Trophoblast cell (in vitro differentiated cells and primary cell): Measurements from ENCODE around the gene FRMD8.

ENCODE experiments used
- DNase-seq, 2 donors: peaks; one replicate each; pipeline ENCODE4 v3.0.0-alpha.2; 2016
- H2AFZ ChIP-seq: 2 replicates; pipeline ENCODE4 v1.6.1; 2013; ENCODE audit warnings: low read length, moderate library complexity, mild to moderate bottlenecking; ENCODE audit not compliant: insufficient read depth, poor library complexity
- H2AK5ac ChIP-seq: 2 replicates; pipeline ENCODE4 v1.6.1; 2013; ENCODE audit warnings: mild to moderate bottlenecking, low read length
- H2BK120ac ChIP-seq: 2 replicates; pipeline ENCODE4 v1.6.1; 2013; ENCODE audit warnings: low read length, mild to moderate bottlenecking, moderate library complexity; ENCODE audit not compliant: insufficient read depth, poor library complexity
- H2BK12ac ChIP-seq: 2 replicates; pipeline ENCODE4 v1.6.1; 2013; ENCODE audit warnings: mild to moderate bottlenecking, low read length, moderate library complexity
- H2BK5ac ChIP-seq: 2 replicates; pipeline ENCODE4 v1.6.1; 2013; ENCODE audit warnings: low read length, low read depth, moderate library complexity, mild to moderate bottlenecking; ENCODE audit not compliant: poor library complexity
- H3K14ac ChIP-seq: 2 replicates; pipeline ENCODE4 v1.6.1; 2013; ENCODE audit warnings: mild to moderate bottlenecking, low read length
- H3K18ac ChIP-seq: 2 replicates; pipeline ENCODE4 v1.6.1; 2013; ENCODE audit warnings: mild to moderate bottlenecking, low read length
- H3K23ac ChIP-seq: 2 replicates; pipeline ENCODE4 v1.6.1; 2013; ENCODE audit warnings: low read length
- H3K27ac ChIP-seq: 2 replicates; pipeline ENCODE4 v1.5.1; 2013; ENCODE audit warnings: low read depth, mild to moderate bottlenecking, inconsistent platforms, low read length, moderate library complexity
- H3K27me3 ChIP-seq: 2 replicates; pipeline ENCODE4 v1.6.1; 2013; ENCODE audit warnings: inconsistent platforms, mild to moderate bottlenecking, low read length, moderate library complexity; ENCODE audit not compliant: insufficient read depth
- H3K36me3 ChIP-seq, 2 experiments: 1 replicate in 1 of 2; 2 replicates in 1 of 2; pipeline ENCODE4 v1.6.1; 2013; ENCODE audit warnings: low read length in 2 of 2, mild to moderate bottlenecking in 2 of 2, moderate library complexity in 1 of 2; ENCODE audit not compliant: insufficient read depth in 2 of 2, control insufficient read depth in 1 of 2
- H3K4ac ChIP-seq: 2 replicates; pipeline ENCODE4 v1.6.1; 2013; ENCODE audit warnings: low read depth, mild to moderate bottlenecking, low read length, moderate library complexity
- H3K4me1 ChIP-seq, 2 experiments: 1 replicate in 1 of 2; 2 replicates in 1 of 2; pipeline ENCODE4 v1.6.1; 2013; ENCODE audit warnings: low read length in 2 of 2, mild to moderate bottlenecking in 2 of 2, moderate library complexity in 1 of 2; ENCODE audit not compliant: insufficient read depth in 2 of 2, control insufficient read depth in 1 of 2
- H3K4me2 ChIP-seq: 2 replicates; pipeline ENCODE4 v1.6.1; 2013; ENCODE audit warnings: inconsistent platforms, mild to moderate bottlenecking, low read length, moderate library complexity
- H3K4me3 ChIP-seq: 2 replicates; pipeline ENCODE4 v1.5.1; 2013; ENCODE audit warnings: mild to moderate bottlenecking, low read depth, low read length, inconsistent platforms
- H3K79me1 ChIP-seq: one replicate; pipeline ENCODE4 v1.6.1; 2013; ENCODE audit warnings: low read length
- H3K79me2 ChIP-seq: 2 replicates; pipeline ENCODE4 v1.6.1; 2013; ENCODE audit warnings: low read length, mild to moderate bottlenecking; ENCODE audit not compliant: control insufficient read depth, insufficient read depth, poor library complexity
- H3K9ac ChIP-seq: 2 replicates; pipeline ENCODE4 v1.6.1; 2013; ENCODE audit warnings: mild to moderate bottlenecking, low read length
- H3K9me3 ChIP-seq: 2 replicates; pipeline ENCODE4 v1.6.1; 2013; ENCODE audit warnings: low read depth, mild to moderate bottlenecking, control low read depth, inconsistent platforms, low read length; ENCODE audit not compliant: insufficient read depth
- H4K12ac ChIP-seq: 2 replicates; pipeline ENCODE4 v1.6.1; 2013; ENCODE audit warnings: low read depth, mild to moderate bottlenecking, low read length, moderate library complexity
- H4K8ac ChIP-seq: 2 replicates; pipeline ENCODE4 v1.6.1; 2013; ENCODE audit warnings: low read depth, mild to moderate bottlenecking, low read length, moderate library complexity
- H4K91ac ChIP-seq: one replicate; pipeline ENCODE4 v1.6.1; 2013; ENCODE audit warnings: low read depth, mild to moderate bottlenecking, low read length, moderate library complexity
- WGBS: extraction: QIAGEN DNeasy Blood & Tissue Kit; methylation state at CpG from one replicate; pipeline ENCODE4 v1.1.7; 2013; ENCODE audit warnings: missing lambda C conversion rate; ENCODE audit not compliant: insufficient read length, insufficient coverage; ENCODE audit errors: extremely low coverage; 5-methylcytosine and 5-hydroxymethylcytosine counted together

The FRMD8 gene

GRCh38 chr11:65388731-65389130 lies 2.3 kb downstream of the FRMD8 start:
- Histone ChIP-seq H3K27ac (no peak overlapping the region), H2BK5ac (no peak overlapping the region), H3K4me1 (peaks cover 48 to 55% of the 10 kb centered on the region in 2 experiments), H3K36me3 (peaks cover 26 to 27% of the 10 kb centered on the region in 2 experiments), H3K79me2 (peaks cover 8% of the 10 kb centered on the region), H4K91ac (no peak overlapping the region), H3K9ac (no peak overlapping the region), H4K12ac (no peak overlapping the region), H3K4me2 (peak overlapping the region; percentile 34), H2BK12ac (no peak overlapping the region), H3K79me1 (peaks cover 26% of the 10 kb centered on the region), H3K27me3 (no peaks in the 10 kb centered on the region), H4K8ac (no peak overlapping the region), H2AK5ac (no peak overlapping the region), H3K4ac (no peak overlapping the region), H3K14ac (no peak overlapping the region), H2AFZ (no peak overlapping the region), H3K18ac (no peak overlapping the region), H2BK120ac (no peak overlapping the region), H3K9me3 (no peaks in the 10 kb centered on the region), H3K4me3 (no peak overlapping the region), H3K23ac (no peak overlapping the region)
- no CpG with 5 or more reads among the region's 4 CpGs for WGBS
- DNase-seq, result no peak

GRCh38 chr11:65389294-65389980 lies 3.0 kb downstream of the FRMD8 start:
- H3K79me2 ChIP-seq, result peaks cover 8% of the 10 kb centered on the region
- H3K27ac ChIP-seq, result no peak overlapping the region
- H2AFZ ChIP-seq, result no peak overlapping the region
- no peak overlapping the region for H4K12ac ChIP-seq
- no peak overlapping the region for H3K14ac ChIP-seq
- H3K4me1 ChIP-seq, result peaks cover 42 to 50% of the 10 kb centered on the region in 2 experiments
- no peak overlapping the region for H4K91ac ChIP-seq
- no peak overlapping the region for H2BK12ac ChIP-seq
- H3K4ac ChIP-seq, result no peak overlapping the region
- no peak overlapping the region for H2BK5ac ChIP-seq
- no peak overlapping the region for H4K8ac ChIP-seq
- H2BK120ac ChIP-seq, result no peak overlapping the region
- H2AK5ac ChIP-seq, result no peak overlapping the region
- no peaks in the 10 kb centered on the region for H3K9me3 ChIP-seq
- H3K4me2 ChIP-seq, result no peak overlapping the region
- H3K9ac ChIP-seq, result no peak overlapping the region
- H3K36me3 ChIP-seq, result peaks cover 33 to 34% of the 10 kb centered on the region in 2 experiments
- H3K4me3 ChIP-seq, result no peak overlapping the region
- H3K79me1 ChIP-seq, result peaks cover 22% of the 10 kb centered on the region
- H3K23ac ChIP-seq, result no peak overlapping the region
- peak overlapping the region; percentile 15 for H3K18ac ChIP-seq
- no peak for DNase-seq
- no CpG with 5 or more reads among the region's 20 CpGs for WGBS
- no peaks in the 10 kb centered on the region for H3K27me3 ChIP-seq

GRCh38 chr11:65390099-65390941 lies 3.9 kb downstream of the FRMD8 start:
- H3K79me1 ChIP-seq, result peaks cover 14% of the 10 kb centered on the region
- H3K4me2 ChIP-seq, result no peak overlapping the region
- no peak overlapping the region for H3K4me3 ChIP-seq
- H2AFZ ChIP-seq, result no peak overlapping the region
- H4K12ac ChIP-seq, result no peak overlapping the region
- H3K27ac ChIP-seq, result peak overlapping the region; percentile 11
- H2AK5ac ChIP-seq, result peak overlapping the region; percentile 44
- H3K27me3 ChIP-seq, result no peaks in the 10 kb centered on the region
- DNase-seq, result no peak
- H3K79me2 ChIP-seq, result peaks cover 8% of the 10 kb centered on the region
- peak overlapping the region; percentile 52 for H2BK5ac ChIP-seq
- no CpG with 5 or more reads among the region's 21 CpGs for WGBS
- H3K9ac ChIP-seq, result no peak overlapping the region
- H2BK12ac ChIP-seq, result peak overlapping the region; percentile 17
- H3K14ac ChIP-seq, result no peak overlapping the region
- no peak overlapping the region for H2BK120ac ChIP-seq
- peak overlapping the region; percentile 11 for H3K4ac ChIP-seq
- H3K4me1 ChIP-seq, result peaks cover 33 to 41% of the 10 kb centered on the region in 2 experiments
- no peak overlapping the region for H3K23ac ChIP-seq
- peak overlapping the region; percentile 43 for H3K18ac ChIP-seq
- H4K8ac ChIP-seq, result no peak overlapping the region
- peak overlapping the region; percentile 15 for H4K91ac ChIP-seq
- H3K9me3 ChIP-seq, result no peaks in the 10 kb centered on the region
- peaks cover 38 to 40% of the 10 kb centered on the region in 2 experiments for H3K36me3 ChIP-seq

- Histone ChIP-seq H3K27me3 (no peaks in the 10 kb centered on the region), H3K4ac (peak overlapping the region; percentile 11), H3K79me2 (peaks cover 8% of the 10 kb centered on the region), H4K8ac (no peak overlapping the region), H3K18ac (peak overlapping the region; percentile 43), H3K4me2 (no peak overlapping the region), H4K91ac (peak overlapping the region; percentile 15), H3K27ac (peak overlapping the region; percentile 11), H3K4me3 (no peak overlapping the region), H2AFZ (no peak overlapping the region), H3K9me3 (no peaks in the 10 kb centered on the region), H2BK120ac (no peak overlapping the region), H3K9ac (no peak overlapping the region), H3K23ac (no peak overlapping the region), H2AK5ac (no peak overlapping the region), H2BK5ac (no peak overlapping the region), H3K79me1 (peaks cover 13% of the 10 kb centered on the region), H3K14ac (no peak overlapping the region), H3K4me1 (peaks cover 32 to 38% of the 10 kb centered on the region in 2 experiments), H2BK12ac (no peak overlapping the region), H3K36me3 (peaks cover 45 to 47% of the 10 kb centered on the region in 2 experiments), H4K12ac (no peak overlapping the region)
- no CpG with 5 or more reads among the region's 9 CpGs for WGBS
- DNase-seq, result no peak
These were observed 4.6 kb downstream of the FRMD8 start for GRCh38 chr11:65390996-65391395.
